MM.1S (cell line): ENCODE measurements around the gene EMID1.

ENCODE experiments used
- DNase-seq: peaks from one replicate; pipeline ENCODE4 v3.0.0-alpha.2; 2015
- H2AFZ ChIP-seq: fragments of 300-600 bp; sonication (generic); 2 replicates; pipeline ENCODE4 v1.6.0; 2016; ENCODE audit warnings: antibody characterized with exemption, low read length
- H3F3A ChIP-seq: fragments of 300-600 bp; sonication (generic); 2 replicates; pipeline ENCODE4 v1.6.1; 2016; ENCODE audit warnings: mild to moderate bottlenecking, antibody characterized with exemption, low read length, moderate library complexity, mixed read lengths; ENCODE audit not compliant: insufficient read depth
- H3K27ac ChIP-seq: fragments of 300-600 bp; sonication (generic); 2 replicates; pipeline ENCODE4 v1.5.1; 2016; ENCODE audit warnings: mild to moderate bottlenecking, low read length
- H3K27me3 ChIP-seq: fragments of 300-600 bp; sonication (generic); replicated peaks from 2 replicates; pipeline ENCODE4 v1.6.0; 2016; ENCODE audit warnings: low read length; ENCODE audit not compliant: insufficient read depth
- H3K36me3 ChIP-seq: fragments of 300-600 bp; sonication (generic); replicated peaks from 2 replicates; pipeline ENCODE4 v1.6.1; 2016; ENCODE audit warnings: mild to moderate bottlenecking, low read length, mixed read lengths; ENCODE audit not compliant: insufficient read depth
- H3K4me1 ChIP-seq: fragments of 300-600 bp; sonication (generic); 2 replicates; pipeline ENCODE4 v1.6.1; 2016; ENCODE audit warnings: low read length, mixed read lengths
- H3K4me2 ChIP-seq: fragments of 300-600 bp; sonication (generic); 2 replicates; pipeline ENCODE4 v1.6.0; 2016; ENCODE audit warnings: low read depth, low read length
- H3K4me3 ChIP-seq: fragments of 300-600 bp; sonication (generic); 2 replicates; pipeline ENCODE4 v1.5.1; 2016; ENCODE audit warnings: low read length, mixed read lengths
- H3K79me2 ChIP-seq: fragments of 300-600 bp; sonication (generic); 2 replicates; pipeline ENCODE4 v1.6.1; 2016; ENCODE audit warnings: mixed run types, low read length, mixed read lengths
- H3K9ac ChIP-seq: fragments of 300-600 bp; sonication (generic); 2 replicates; pipeline ENCODE4 v1.6.1; 2016; ENCODE audit warnings: low read length, mixed read lengths
- H3K9me2 ChIP-seq: fragments of 300-600 bp; sonication (generic); replicated peaks from 2 replicates; pipeline ENCODE4 v1.6.1; 2016; ENCODE audit warnings: mild to moderate bottlenecking, low read length, mixed read lengths; ENCODE audit not compliant: insufficient read depth
- H3K9me3 ChIP-seq: fragments of 300-600 bp; sonication (generic); replicated peaks from 2 replicates; pipeline ENCODE4 v1.6.1; 2016; ENCODE audit warnings: mild to moderate bottlenecking, low read length, mixed read lengths; ENCODE audit not compliant: insufficient read depth
- H4K20me1 ChIP-seq: fragments of 300-600 bp; sonication (generic); 2 replicates; pipeline ENCODE4 v1.6.1; 2016; ENCODE audit warnings: mild to moderate bottlenecking, low read length, moderate library complexity, mixed read lengths; ENCODE audit not compliant: insufficient read depth
- CTCF ChIP-seq: fragments of 300-600 bp; sonication (generic); IDR thresholded peaks from 2 replicates; pipeline ENCODE4 v1.5.1; 2016; ENCODE audit warnings: antibody characterized with exemption, low read length, mixed read lengths
- EZH2 ChIP-seq: fragments of 300-600 bp; sonication (generic); optimal IDR thresholded peaks from 2 replicates; pipeline ENCODE3; 2017; ENCODE audit warnings: low read depth, mild to moderate bottlenecking, antibody characterized with exemption, low read length, mixed read lengths
- EZH2phosphoT487 ChIP-seq: fragments of 300-600 bp; sonication (generic); IDR thresholded peaks from 2 replicates; pipeline ENCODE4 v1.6.1; 2018; ENCODE audit warnings: antibody characterized with exemption, low read length

Gene EMID1

DNA sequence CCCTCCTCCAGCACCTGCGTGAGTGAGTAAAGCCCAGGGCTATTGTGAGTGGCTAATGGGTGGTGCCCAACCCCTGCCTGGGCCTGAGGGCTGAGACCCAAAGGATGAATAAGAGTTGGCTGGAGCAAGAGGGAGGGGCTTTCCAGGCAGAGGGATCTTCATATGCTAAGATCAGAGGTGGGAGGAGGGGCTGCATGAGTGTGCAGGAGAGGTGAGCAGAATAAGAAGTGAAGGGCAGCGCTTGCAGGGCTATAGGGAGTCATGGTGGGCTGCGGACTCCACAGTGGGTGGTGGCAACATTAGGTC lies 3.9 kb downstream of the EMID1 start:
- peaks cover 9% of the 10 kb centered on the region for H3F3A ChIP-seq
- TF ChIP-seq CTCF = no peak
- no peak for TF ChIP-seq EZH2phosphoT487
- TF ChIP-seq EZH2 = no peak
- no peaks in the 10 kb centered on the region for H3K27me3 ChIP-seq
- H3K36me3 ChIP-seq = no peaks in the 10 kb centered on the region
- no peak overlapping the region for H3K4me2 ChIP-seq
- no peak overlapping the region for H3K27ac ChIP-seq
- peaks cover 11% of the 10 kb centered on the region for H3K79me2 ChIP-seq
- H3K9me2 ChIP-seq = no peaks in the 10 kb centered on the region
- no peak for DNase-seq
- H3K9ac ChIP-seq = no peak overlapping the region
- H3K9me3 ChIP-seq = no peaks in the 10 kb centered on the region
- no peaks in the 10 kb centered on the region for H4K20me1 ChIP-seq
- no peak overlapping the region for H2AFZ ChIP-seq
- no peak overlapping the region for H3K4me3 ChIP-seq
- H3K4me1 ChIP-seq = peaks cover 26% of the 10 kb centered on the region

- no peaks in the 10 kb centered on the region for H3K36me3 ChIP-seq
- no peak overlapping the region for H3K4me3 ChIP-seq
- no peak for TF ChIP-seq EZH2phosphoT487
- TF ChIP-seq EZH2 = no peak
- no peak for TF ChIP-seq CTCF
- no peaks in the 10 kb centered on the region for H3F3A ChIP-seq
- H3K27ac ChIP-seq = no peak overlapping the region
- no peaks in the 10 kb centered on the region for H4K20me1 ChIP-seq
- H2AFZ ChIP-seq = no peak overlapping the region
- H3K4me1 ChIP-seq = peaks cover 17% of the 10 kb centered on the region
- H3K27me3 ChIP-seq = no peaks in the 10 kb centered on the region
- no peak for DNase-seq
- no peaks in the 10 kb centered on the region for H3K9me2 ChIP-seq
- H3K79me2 ChIP-seq = peaks cover 10% of the 10 kb centered on the region
- H3K4me2 ChIP-seq = no peak overlapping the region
- no peak overlapping the region for H3K9ac ChIP-seq
- H3K9me3 ChIP-seq = no peaks in the 10 kb centered on the region
Observed at GRCh38 chr22:29211066-29211465, 5.4 kb downstream of the EMID1 start.

- Histone ChIP-seq H3K9me2 (no peaks in the 10 kb centered on the region), H3K27me3 (no peaks in the 10 kb centered on the region), H3F3A (no peaks in the 10 kb centered on the region), H3K4me2 (no peak overlapping the region), H3K4me3 (no peak overlapping the region), H3K79me2 (peaks cover 6% of the 10 kb centered on the region), H3K9ac (no peak overlapping the region), H3K9me3 (no peaks in the 10 kb centered on the region), H2AFZ (no peak overlapping the region), H3K36me3 (no peaks in the 10 kb centered on the region), H3K4me1 (peaks cover 15% of the 10 kb centered on the region), H3K27ac (no peak overlapping the region), H4K20me1 (no peaks in the 10 kb centered on the region)
- TF ChIP-seq EZH2phosphoT487 = no peak
- no peak for TF ChIP-seq EZH2
- TF ChIP-seq CTCF = no peak
- no peak for DNase-seq
Observed at GRCh38 chr22:29211466-29211865, 5.8 kb downstream of the EMID1 start.
